HL-60/S4 treated with retinoic acid at 250 ng/mL for 4 days and 3 days (cell line): ENCODE measurements around the gene CMTM8.
"Not testable (repeated sequence)": the region's sequence is repeated elsewhere in the genome, so short reads cannot be mapped to it uniquely, and the experiment has no call there.

Experiments used
- in situ Hi-C: fragments of 300-500 bp; cut with MboI; formaldehyde crosslinking; loops from 2 replicates; pipeline ENCODE4 v1.7.0; 2022; ENCODE audit warnings: low sequenced_read_pairs

Gene CMTM8

GRCh38 chr3:32228743-32229142, 9.7 kb upstream of the CMTM8 start:
- in situ Hi-C loops, result not testable (repeated sequence)

GRCh38 chr3:32229565-32229964, 8.9 kb upstream of the CMTM8 start:
- in situ Hi-C loops, result no loop called here

- in situ Hi-C loops, result no loop called here
Observed at GRCh38 chr3:32236377-32236776, 2.1 kb upstream of the CMTM8 start.

- in situ Hi-C loops, result no loop called here
Observed at GRCh38 chr3:32237670-32238452, 619 bp upstream of the CMTM8 start.

- in situ Hi-C loops, result no loop called here
Observed at GRCh38 chr3:32239307-32240158, 1.1 kb downstream of the CMTM8 start.

GRCh38 chr3:32240159-32240545, 1.7 kb downstream of the CMTM8 start:
- in situ Hi-C loops, result no loop called here

GRCh38 chr3:32241100-32241499, 2.6 kb downstream of the CMTM8 start:
- in situ Hi-C loops, result no loop called here

GRCh38 chr3:32243519-32243918, 5.0 kb downstream of the CMTM8 start:
- in situ Hi-C loops, result no loop called here

- in situ Hi-C loops, result no loop called here
Observed at GRCh38 chr3:32245200-32245599, 6.7 kb downstream of the CMTM8 start.

GRCh38 chr3:32246079-32246675, 7.7 kb downstream of the CMTM8 start:
- in situ Hi-C loops, result no loop called here

GRCh38 chr3:32249184-32249782, 10.8 kb downstream of the CMTM8 start:
- in situ Hi-C loops, result no loop called here

GRCh38 chr3:32254268-32254667, 15.8 kb downstream of the CMTM8 start:
- in situ Hi-C loops, result no loop called here

- in situ Hi-C loops, result no loop called here
Observed at GRCh38 chr3:32255345-32255744, 16.9 kb downstream of the CMTM8 start.

GRCh38 chr3:32256206-32256605, 17.7 kb downstream of the CMTM8 start:
- in situ Hi-C loops, result no loop called here

- in situ Hi-C loops, result no loop called here
Observed at GRCh38 chr3:32257042-32257441, 18.6 kb downstream of the CMTM8 start.

GRCh38 chr3:32257641-32258438, 19.4 kb downstream of the CMTM8 start:
- in situ Hi-C loops, result no loop called here

GRCh38 chr3:32258869-32259268, 20.4 kb downstream of the CMTM8 start:
- in situ Hi-C loops, result no loop called here

GRCh38 chr3:32261545-32261944, 23.1 kb downstream of the CMTM8 start:
- in situ Hi-C loops, result no loop called here

- in situ Hi-C loops, result no loop called here
Observed at GRCh38 chr3:32262201-32262600, 23.7 kb downstream of the CMTM8 start.

GRCh38 chr3:32274306-32274705, 35.8 kb downstream of the CMTM8 start:
- in situ Hi-C loops, result no loop called here

- in situ Hi-C loops, result no loop called here
Observed at GRCh38 chr3:32275506-32275905, 37.0 kb downstream of the CMTM8 start.
